ENCODE measurements around the gene GIMAP2.
"Not testable (repeated sequence)": the region's sequence is repeated elsewhere in the genome, so short reads cannot be mapped to it uniquely, and the experiment has no call there.

Gene GIMAP2

GRCh38 chr7:150676854-150677253, 8.7 kb upstream of the GIMAP2 start:
- H4K8ac ChIP-seq (ENCODE audit: low read depth, low read length); H3K4me3 ChIP-seq (ENCODE audit: low read depth, low read length); H3K9ac ChIP-seq (ENCODE audit: low read length); H3K27me3 ChIP-seq (ENCODE audit: insufficient read depth, low read length); H3K27ac ChIP-seq (ENCODE audit: low read depth, low read length); H3K79me2 ChIP-seq (ENCODE audit: control insufficient read depth, insufficient read depth, low read length, poor library complexity); H2AFZ ChIP-seq (ENCODE audit: insufficient read depth, low read length, poor library complexity); H4K91ac ChIP-seq (ENCODE audit: low read depth, low read length); H3K4me1 ChIP-seq (ENCODE audit: control insufficient read depth in 1 of 2, insufficient read depth in 2 of 2, low read length in 2 of 2); H3K14ac ChIP-seq (ENCODE audit: low read length); H3K4ac ChIP-seq (ENCODE audit: low read depth, low read length); H3K9me3 ChIP-seq (ENCODE audit: insufficient read depth, low read depth, low read length); H3K18ac ChIP-seq (ENCODE audit: low read length); DNase-seq; H2BK5ac ChIP-seq (ENCODE audit: low read depth, low read length, poor library complexity); H3K4me2 ChIP-seq (ENCODE audit: low read length); H2AK5ac ChIP-seq (ENCODE audit: low read length); H3K36me3 ChIP-seq (ENCODE audit: control insufficient read depth in 1 of 2, insufficient read depth in 2 of 2, low read length in 2 of 2); H2BK12ac ChIP-seq (ENCODE audit: low read length); H4K12ac ChIP-seq (ENCODE audit: low read depth, low read length); H3K23ac ChIP-seq (ENCODE audit: low read length); H3K79me1 ChIP-seq (ENCODE audit: low read length); H2BK120ac ChIP-seq (ENCODE audit: insufficient read depth, low read length, poor library complexity): not testable (repeated sequence)
- WGBS (ENCODE audit: extremely low coverage, insufficient coverage, insufficient read length): no CpG with 5 or more reads among the region's 3 CpGs

- H3K4me1 ChIP-seq (ENCODE audit: control insufficient read depth in 1 of 2, insufficient read depth in 2 of 2, low read length in 2 of 2); H2BK120ac ChIP-seq (ENCODE audit: insufficient read depth, low read length, poor library complexity); H3K23ac ChIP-seq (ENCODE audit: low read length); H2AFZ ChIP-seq (ENCODE audit: insufficient read depth, low read length, poor library complexity); H3K27ac ChIP-seq (ENCODE audit: low read depth, low read length); H4K91ac ChIP-seq (ENCODE audit: low read depth, low read length); H2BK12ac ChIP-seq (ENCODE audit: low read length); H3K9ac ChIP-seq (ENCODE audit: low read length); H3K4me3 ChIP-seq (ENCODE audit: low read depth, low read length); H4K8ac ChIP-seq (ENCODE audit: low read depth, low read length); H3K18ac ChIP-seq (ENCODE audit: low read length); H3K4me2 ChIP-seq (ENCODE audit: low read length); H3K4ac ChIP-seq (ENCODE audit: low read depth, low read length); H3K36me3 ChIP-seq (ENCODE audit: control insufficient read depth in 1 of 2, insufficient read depth in 2 of 2, low read length in 2 of 2); H4K12ac ChIP-seq (ENCODE audit: low read depth, low read length); H3K14ac ChIP-seq (ENCODE audit: low read length); H3K79me2 ChIP-seq (ENCODE audit: control insufficient read depth, insufficient read depth, low read length, poor library complexity); H2BK5ac ChIP-seq (ENCODE audit: low read depth, low read length, poor library complexity); H3K27me3 ChIP-seq (ENCODE audit: insufficient read depth, low read length); H3K9me3 ChIP-seq (ENCODE audit: insufficient read depth, low read depth, low read length); DNase-seq; H2AK5ac ChIP-seq (ENCODE audit: low read length); H3K79me1 ChIP-seq (ENCODE audit: low read length): not testable (repeated sequence)
- WGBS (ENCODE audit: extremely low coverage, insufficient coverage, insufficient read length): no CpG with 5 or more reads among the region's 11 CpGs
Measured at GRCh38 chr7:150678601-150679000, 6.9 kb upstream of the GIMAP2 start.

DNA sequence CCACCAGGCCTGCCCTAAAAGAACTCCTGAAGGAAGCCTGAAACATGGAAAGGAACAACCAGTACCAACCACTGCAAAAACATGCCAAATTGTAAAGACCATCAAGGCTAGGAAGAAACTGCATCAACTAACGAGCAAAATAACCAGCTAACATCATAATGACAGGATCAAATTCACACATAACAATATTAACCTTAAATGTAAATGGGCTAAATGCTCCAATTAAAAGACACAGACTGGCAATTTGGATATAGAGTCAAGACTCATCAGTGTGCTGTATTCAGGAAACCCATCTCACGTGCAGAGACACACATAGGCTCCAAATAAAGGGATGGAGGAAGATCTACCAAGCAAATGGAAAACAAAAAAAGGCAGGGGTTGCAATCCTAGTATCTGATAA, 5.1 kb upstream of the GIMAP2 start:
- not testable (repeated sequence) for H3K4me1 ChIP-seq (ENCODE audit: control insufficient read depth in 1 of 2, insufficient read depth in 2 of 2, low read length in 2 of 2); H4K12ac ChIP-seq (ENCODE audit: low read depth, low read length); H3K27me3 ChIP-seq (ENCODE audit: insufficient read depth, low read length); H3K4ac ChIP-seq (ENCODE audit: low read depth, low read length); H3K4me3 ChIP-seq (ENCODE audit: low read depth, low read length); H2AFZ ChIP-seq (ENCODE audit: insufficient read depth, low read length, poor library complexity); H3K79me1 ChIP-seq (ENCODE audit: low read length); H3K14ac ChIP-seq (ENCODE audit: low read length); H3K36me3 ChIP-seq (ENCODE audit: control insufficient read depth in 1 of 2, insufficient read depth in 2 of 2, low read length in 2 of 2); H4K91ac ChIP-seq (ENCODE audit: low read depth, low read length); H3K18ac ChIP-seq (ENCODE audit: low read length); H3K9me3 ChIP-seq (ENCODE audit: insufficient read depth, low read depth, low read length); H2AK5ac ChIP-seq (ENCODE audit: low read length); DNase-seq; H3K27ac ChIP-seq (ENCODE audit: low read depth, low read length); H2BK5ac ChIP-seq (ENCODE audit: low read depth, low read length, poor library complexity); H3K4me2 ChIP-seq (ENCODE audit: low read length); H3K79me2 ChIP-seq (ENCODE audit: control insufficient read depth, insufficient read depth, low read length, poor library complexity); H2BK120ac ChIP-seq (ENCODE audit: insufficient read depth, low read length, poor library complexity); H3K9ac ChIP-seq (ENCODE audit: low read length); H4K8ac ChIP-seq (ENCODE audit: low read depth, low read length); H2BK12ac ChIP-seq (ENCODE audit: low read length); H3K23ac ChIP-seq (ENCODE audit: low read length)
- WGBS (ENCODE audit: extremely low coverage, insufficient coverage, insufficient read length): no CpG with 5 or more reads among the region's 2 CpGs

- no peak overlapping the region for H2BK5ac ChIP-seq (ENCODE audit: low read depth, low read length, poor library complexity)
- H3K4ac ChIP-seq (ENCODE audit: low read depth, low read length): no peak overlapping the region
- no peak for DNase-seq
- H2BK120ac ChIP-seq (ENCODE audit: insufficient read depth, low read length, poor library complexity): no peak overlapping the region
- no peaks in the 10 kb centered on the region for H3K27me3 ChIP-seq (ENCODE audit: insufficient read depth, low read length)
- H3K14ac ChIP-seq (ENCODE audit: low read length): no peak overlapping the region
- no peak overlapping the region for H4K8ac ChIP-seq (ENCODE audit: low read depth, low read length)
- no CpG with 5 or more reads among the region's 9 CpGs for WGBS (ENCODE audit: extremely low coverage, insufficient coverage, insufficient read length)
- no peak overlapping the region for H2BK12ac ChIP-seq (ENCODE audit: low read length)
- H3K9me3 ChIP-seq (ENCODE audit: insufficient read depth, low read depth, low read length): peaks cover 4% of the 10 kb centered on the region
- no peak overlapping the region for H4K91ac ChIP-seq (ENCODE audit: low read depth, low read length)
- H3K36me3 ChIP-seq (ENCODE audit: control insufficient read depth in 1 of 2, insufficient read depth in 2 of 2, low read length in 2 of 2): no peaks in the 10 kb centered on the region
- H3K23ac ChIP-seq (ENCODE audit: low read length): no peak overlapping the region
- no peak overlapping the region for H2AK5ac ChIP-seq (ENCODE audit: low read length)
- no peaks in the 10 kb centered on the region for H3K79me1 ChIP-seq (ENCODE audit: low read length)
- H2AFZ ChIP-seq (ENCODE audit: insufficient read depth, low read length, poor library complexity): no peak overlapping the region
- H3K79me2 ChIP-seq (ENCODE audit: control insufficient read depth, insufficient read depth, low read length, poor library complexity): no peaks in the 10 kb centered on the region
- no peak overlapping the region for H3K9ac ChIP-seq (ENCODE audit: low read length)
- no peak overlapping the region for H4K12ac ChIP-seq (ENCODE audit: low read depth, low read length)
- no peak overlapping the region for H3K4me3 ChIP-seq (ENCODE audit: low read depth, low read length)
- no peak overlapping the region for H3K27ac ChIP-seq (ENCODE audit: low read depth, low read length)
- H3K4me2 ChIP-seq (ENCODE audit: low read length): no peak overlapping the region
- no peaks in the 10 kb centered on the region for H3K4me1 ChIP-seq (ENCODE audit: control insufficient read depth in 1 of 2, insufficient read depth in 2 of 2, low read length in 2 of 2)
- H3K18ac ChIP-seq (ENCODE audit: low read length): no peak overlapping the region
Measured at GRCh38 chr7:150686030-150686631, 625 bp downstream of the GIMAP2 start.
